DMS 273 (cell line): ENCODE measurements around the gene DDX50.
"Not testable (repeated sequence)": the region's sequence is repeated elsewhere in the genome, so short reads cannot be mapped to it uniquely, and the experiment has no call there.

Source experiments
- DNase-seq: peaks from one replicate; lab custom pipeline; 2025; ENCODE audit not compliant: unreplicated experiment; lab: John Stamatoyannopoulos, UW

The DDX50 gene

DNA sequence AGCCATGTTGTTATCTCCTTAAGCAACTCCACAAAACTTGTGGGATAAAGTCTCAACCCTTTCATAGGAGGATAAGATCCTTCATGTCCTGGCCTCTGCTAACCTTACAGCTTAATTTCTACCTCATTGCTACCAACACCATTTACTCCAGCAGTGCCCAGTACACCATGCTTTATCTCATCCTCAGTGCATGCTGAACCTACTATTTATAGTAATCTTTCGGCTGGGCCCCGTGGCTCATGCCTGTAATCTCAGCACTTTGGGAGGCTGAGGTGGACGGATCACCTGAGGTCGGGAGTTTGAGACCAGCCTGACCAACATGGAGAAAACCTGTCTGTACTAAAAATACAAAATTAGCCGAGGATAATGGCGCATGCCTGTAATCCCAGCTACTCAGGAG is 78.6 kb downstream of the DDX50 start:
- not testable (repeated sequence) for DNase-seq

- peak; percentile 15 for DNase-seq
Observed at GRCh38 chr10:68981074-68981473, 80.0 kb downstream of the DDX50 start.

- DNase-seq = no peak
Observed at GRCh38 chr10:68982389-68982788, 81.3 kb downstream of the DDX50 start.

DNA sequence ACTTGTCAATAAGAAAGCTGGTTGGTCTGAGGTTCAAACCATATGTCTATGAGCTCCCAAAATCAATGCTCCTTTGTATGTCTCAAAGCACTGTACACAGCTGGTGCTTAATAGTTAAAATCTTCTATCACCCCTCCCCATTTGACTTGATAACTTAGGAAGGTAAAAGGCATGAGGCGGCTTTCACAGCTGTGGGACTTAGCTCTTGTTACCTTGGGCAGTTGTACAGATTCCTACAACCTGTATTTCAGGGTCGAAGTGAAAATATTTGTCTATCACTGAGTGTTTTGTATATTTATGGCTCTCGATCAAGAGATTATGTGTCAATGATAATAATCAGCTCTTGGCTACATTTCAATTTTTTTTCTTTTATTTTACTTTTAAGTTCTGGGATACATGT is 86.5 kb downstream of the DDX50 start:
- DNase-seq = peak; percentile 27

GRCh38 chr10:68988530-68989316 is 87.6 kb downstream of the DDX50 start, which contains the start of gene KIFBP:
TSS of gene KIFBP (plus strand) at chr10:68988803. CDS start at chr10:68988833, 30 bp downstream.
- peak; percentile 96 for DNase-seq

- DNase-seq = no peak
Observed at GRCh38 chr10:68989317-68989990, 88.3 kb downstream of the DDX50 start.

DNA sequence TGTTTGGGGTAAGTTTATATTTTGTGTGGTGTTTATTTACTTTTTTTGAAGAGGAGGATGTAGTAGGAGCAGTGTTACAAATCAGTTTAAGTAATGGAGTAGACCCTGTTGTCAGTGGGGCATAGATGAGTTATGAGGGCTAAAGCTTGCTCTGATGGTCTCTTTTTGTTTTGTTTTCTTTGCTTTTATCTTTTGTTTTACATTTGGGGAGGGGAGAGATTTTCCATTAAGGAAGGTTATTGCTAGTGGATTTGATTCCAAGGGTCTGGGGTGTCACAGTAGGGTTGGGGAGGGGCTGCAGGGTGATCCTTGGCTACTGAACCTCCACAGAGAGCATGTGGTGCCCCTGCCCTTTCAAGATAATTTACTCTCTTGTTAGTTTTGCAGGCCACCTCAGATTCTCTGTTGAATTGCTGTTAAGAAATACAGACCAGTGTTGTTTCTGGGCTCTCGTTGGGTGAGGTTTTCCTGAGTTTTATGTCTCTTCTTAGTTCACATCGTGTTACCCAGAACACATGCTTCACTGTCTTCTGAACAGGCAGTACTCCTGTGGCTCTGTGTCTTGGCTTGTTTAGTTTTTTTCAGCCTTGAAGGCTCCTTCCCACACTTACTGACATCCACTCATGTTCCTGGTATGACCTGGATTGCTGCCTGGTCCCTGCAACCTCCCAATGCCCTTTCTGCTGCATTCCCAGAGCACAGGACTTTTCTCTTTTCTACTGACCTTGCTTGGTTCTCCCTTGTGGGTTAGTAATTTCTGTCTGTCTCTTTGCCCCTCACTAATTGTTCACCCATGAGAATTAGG is 91.7 kb downstream of the DDX50 start:
- DNase-seq = no peak
